ENCODE results near the gene FBXO28.
A peak's percentile ranks its signal among the peaks of the same experiment; 100 is the strongest.
"Not testable (repeated sequence)": the region's sequence is repeated elsewhere in the genome, so short reads cannot be mapped to it uniquely, and the experiment has no call there.

Gene FBXO28, protein sequence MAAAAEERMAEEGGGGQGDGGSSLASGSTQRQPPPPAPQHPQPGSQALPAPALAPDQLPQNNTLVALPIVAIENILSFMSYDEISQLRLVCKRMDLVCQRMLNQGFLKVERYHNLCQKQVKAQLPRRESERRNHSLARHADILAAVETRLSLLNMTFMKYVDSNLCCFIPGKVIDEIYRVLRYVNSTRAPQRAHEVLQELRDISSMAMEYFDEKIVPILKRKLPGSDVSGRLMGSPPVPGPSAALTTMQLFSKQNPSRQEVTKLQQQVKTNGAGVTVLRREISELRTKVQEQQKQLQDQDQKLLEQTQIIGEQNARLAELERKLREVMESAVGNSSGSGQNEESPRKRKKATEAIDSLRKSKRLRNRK

GRCh38 chr1:224113918-224114786 is at the start of gene FBXO28:
TSS of gene FBXO28 (plus strand) at chr1:224114111. CDS start at chr1:224114130, 19 bp downstream.
- intact Hi-C loops (cut with DNase I): loop anchor here (2.0 kb wide), 1 partner anchor 69 kb away; the partner anchor contains the start of gene DEGS1
- DNase-seq: peak; percentile 91 to 99 (median 98)

DNA sequence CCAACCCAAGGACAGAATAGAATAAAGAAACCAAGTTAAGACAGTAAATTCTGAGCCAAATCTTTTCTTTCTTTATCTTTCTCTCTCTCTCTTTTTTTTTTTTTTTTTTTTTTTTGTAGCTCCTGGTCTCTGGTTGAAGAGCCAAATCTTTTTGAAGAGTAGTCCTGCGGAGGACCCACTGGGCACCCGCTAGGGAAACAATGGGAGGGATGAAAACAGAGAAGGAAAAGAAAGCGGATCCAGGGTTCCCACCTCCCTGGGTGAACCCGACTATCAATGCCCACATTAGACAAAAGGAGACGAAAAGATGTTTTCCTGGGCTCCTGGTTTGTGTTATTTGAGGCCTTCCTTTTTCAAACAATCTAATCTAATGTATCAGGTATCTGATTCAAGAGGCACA is 49.8 kb upstream of the FBXO28 start:
- intact Hi-C loops (cut with DNase I): no loop called here
- no peak for DNase-seq

GRCh38 chr1:224065455-224065854 is 48.5 kb upstream of the FBXO28 start:
- no peak for DNase-seq
- intact Hi-C loops (cut with DNase I): no loop called here

DNA sequence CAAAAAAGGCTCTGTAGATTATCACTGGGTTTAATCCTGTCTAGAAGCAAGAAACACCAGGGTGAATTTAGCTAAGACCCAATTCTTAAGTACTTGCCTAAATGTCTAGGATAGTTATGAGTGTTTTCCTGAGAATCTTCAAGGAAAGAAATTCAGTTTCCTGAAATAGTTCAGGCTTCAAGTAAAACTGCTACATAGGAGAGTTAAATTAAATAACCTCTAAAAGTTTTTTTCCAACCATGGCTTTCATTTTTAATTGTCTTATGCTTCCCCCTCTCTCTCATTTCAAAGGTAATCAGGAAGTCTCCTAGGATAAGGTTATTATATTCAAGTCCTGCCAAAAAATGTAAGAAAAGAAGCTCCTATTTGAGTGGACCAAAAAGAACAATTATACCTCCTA is 46.7 kb upstream of the FBXO28 start:
- no peak for DNase-seq
- intact Hi-C loops (cut with DNase I): no loop called here

DNA sequence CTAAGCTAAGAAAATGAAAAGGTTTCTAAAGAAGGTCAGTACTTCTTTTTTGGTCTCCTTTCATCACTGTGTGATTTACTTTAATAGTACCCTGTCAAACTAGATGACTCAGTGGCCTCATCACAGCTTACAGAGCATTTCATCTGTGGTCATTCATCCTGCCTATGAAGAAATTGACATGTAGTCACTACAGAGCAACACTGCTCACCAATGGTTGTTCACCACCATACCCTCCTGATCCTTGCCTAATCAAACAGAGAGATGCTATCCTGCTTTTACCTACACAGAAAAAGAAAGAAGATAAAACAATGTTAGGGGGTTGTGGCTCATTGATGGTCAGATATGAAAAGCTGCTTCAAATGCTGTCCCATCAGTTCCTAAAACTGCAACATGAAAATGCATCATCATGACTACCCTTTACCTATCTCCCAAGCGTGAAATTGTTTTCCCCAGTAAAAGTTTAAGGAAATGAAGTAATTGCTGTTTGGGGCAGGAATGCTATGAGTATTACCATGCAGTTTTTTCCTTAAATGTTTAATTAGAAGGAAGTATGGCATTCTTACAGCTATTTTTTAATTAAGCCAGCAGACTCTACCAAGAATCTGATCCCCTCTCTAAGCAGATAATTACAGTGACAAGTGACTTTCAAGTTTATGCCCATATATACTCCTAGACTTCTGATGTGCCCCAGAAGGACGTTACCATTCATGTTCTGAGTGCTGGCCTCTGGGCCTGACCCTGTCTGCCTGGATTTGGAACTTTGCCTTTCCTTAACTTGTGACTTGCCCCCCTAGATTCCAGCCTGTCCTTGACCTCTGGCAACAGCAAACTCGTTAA is 46.1 kb upstream of the FBXO28 start:
- no peak for DNase-seq
- intact Hi-C loops (cut with DNase I): no loop called here

- no peak for DNase-seq
- intact Hi-C loops (cut with DNase I): no loop called here
Measured at GRCh38 chr1:224068458-224069072, 45.3 kb upstream of the FBXO28 start.

DNA sequence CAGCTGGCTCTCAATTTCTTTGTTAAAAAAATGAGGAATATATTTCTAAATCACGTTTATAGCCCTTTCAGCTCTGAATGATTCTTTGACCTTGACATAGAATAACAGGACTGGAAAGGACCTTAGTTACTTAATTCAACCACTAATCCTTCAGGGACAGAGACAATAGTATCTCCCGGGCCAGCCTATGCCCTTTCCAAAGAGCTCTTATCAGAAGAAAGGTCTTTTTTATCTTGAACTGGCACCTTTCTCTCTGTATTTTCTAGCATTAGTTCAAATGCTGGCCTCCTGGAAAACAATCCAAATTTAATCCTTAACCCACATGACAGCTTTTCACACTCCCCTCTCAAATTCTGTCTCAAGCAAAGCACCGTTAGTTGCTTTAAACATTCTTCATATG is 44.8 kb upstream of the FBXO28 start:
- no peak for DNase-seq
- intact Hi-C loops (cut with DNase I): no loop called here

GRCh38 chr1:224070521-224070920 is 43.4 kb upstream of the FBXO28 start:
- intact Hi-C loops (cut with DNase I): no loop called here
- no peak for DNase-seq

GRCh38 chr1:224076407-224076806 is 37.5 kb upstream of the FBXO28 start:
- intact Hi-C loops (cut with DNase I): no loop called here
- no peak for DNase-seq

DNA sequence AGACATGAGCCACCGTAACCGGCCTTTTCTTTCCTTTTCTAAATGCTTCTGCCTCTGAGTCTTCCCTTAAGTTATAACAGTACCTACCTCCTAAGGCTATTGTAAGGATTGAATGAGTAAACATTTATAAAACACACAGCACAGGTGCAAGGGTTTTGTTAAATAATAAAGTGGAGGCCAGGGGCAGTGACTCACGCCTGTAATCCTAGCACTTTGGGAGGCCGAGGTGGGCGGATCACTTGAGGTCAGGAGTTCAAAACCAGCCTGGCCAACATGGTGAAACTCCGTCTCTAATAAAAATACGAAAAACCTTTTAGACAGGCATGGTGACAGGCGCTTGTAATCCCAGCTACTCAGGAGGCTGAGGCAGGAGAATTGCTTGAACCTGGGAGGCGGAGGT is 34.3 kb upstream of the FBXO28 start:
- DNase-seq; intact Hi-C loops (cut with DNase I): not testable (repeated sequence)

GRCh38 chr1:224080115-224080774 is 33.7 kb upstream of the FBXO28 start:
- intact Hi-C loops (cut with DNase I): no loop called here
- peak in 7 of 42 donors; percentile 1 to 42 (median 12) for DNase-seq

DNA sequence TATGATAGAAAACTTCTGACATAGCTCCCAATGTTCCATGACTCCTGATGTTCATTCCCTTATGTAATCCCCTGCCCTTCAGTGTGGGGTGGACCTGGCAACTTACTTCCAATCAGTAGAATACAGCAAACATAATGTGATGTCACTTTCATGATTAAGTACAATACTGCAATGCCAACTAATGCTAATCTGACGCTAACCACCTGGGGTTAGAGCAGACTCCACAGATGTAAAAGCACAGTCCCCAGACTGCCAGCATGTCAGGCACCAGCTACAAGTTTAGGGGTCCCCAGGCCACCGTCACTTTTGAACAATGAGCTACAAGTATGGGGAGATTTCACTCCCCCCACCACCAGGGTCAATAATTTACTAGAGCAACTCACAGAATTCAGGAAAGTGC is 32.3 kb upstream of the FBXO28 start:
- DNase-seq: no peak
- intact Hi-C loops (cut with DNase I): no loop called here

DNA sequence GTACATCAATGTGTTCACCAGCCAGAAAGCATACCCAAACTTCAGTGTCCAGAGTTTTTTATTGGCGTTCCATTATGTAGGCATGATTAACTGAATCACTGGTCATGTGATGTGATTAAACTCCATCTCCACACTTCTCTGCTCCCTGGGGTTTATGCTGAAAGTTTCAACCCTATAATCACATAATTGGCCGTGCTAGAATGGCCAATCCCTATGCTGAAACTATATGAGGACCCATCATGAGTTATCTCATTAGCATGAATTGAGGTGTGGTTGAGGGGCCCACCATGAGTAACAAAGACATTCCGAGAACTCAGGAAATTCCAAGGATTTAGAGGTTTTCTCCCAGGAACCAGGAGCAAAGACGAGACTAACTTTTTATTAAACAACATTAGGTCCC is 31.8 kb upstream of the FBXO28 start:
- intact Hi-C loops (cut with DNase I): no loop called here
- no peak for DNase-seq

DNA sequence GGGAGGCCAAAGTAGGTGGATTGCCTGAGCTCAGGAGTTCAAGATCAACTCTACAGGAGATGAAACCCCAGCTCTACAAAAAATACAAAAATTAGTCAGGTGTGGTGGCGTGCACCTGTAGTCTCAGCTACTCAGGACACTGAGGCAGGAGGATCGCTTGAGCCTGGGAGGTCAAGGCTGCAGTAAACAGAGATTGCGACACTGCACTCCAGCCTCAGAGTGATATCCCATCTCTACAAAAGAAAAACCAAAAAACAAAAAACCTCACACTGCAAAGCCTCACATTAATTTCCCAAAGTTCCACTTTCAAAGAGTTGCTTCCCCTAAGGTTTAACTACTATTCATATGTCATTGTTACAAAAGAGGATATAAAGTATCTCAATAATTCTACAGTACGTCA is 29.0 kb upstream of the FBXO28 start:
- intact Hi-C loops (cut with DNase I): no loop called here
- no peak for DNase-seq

DNA sequence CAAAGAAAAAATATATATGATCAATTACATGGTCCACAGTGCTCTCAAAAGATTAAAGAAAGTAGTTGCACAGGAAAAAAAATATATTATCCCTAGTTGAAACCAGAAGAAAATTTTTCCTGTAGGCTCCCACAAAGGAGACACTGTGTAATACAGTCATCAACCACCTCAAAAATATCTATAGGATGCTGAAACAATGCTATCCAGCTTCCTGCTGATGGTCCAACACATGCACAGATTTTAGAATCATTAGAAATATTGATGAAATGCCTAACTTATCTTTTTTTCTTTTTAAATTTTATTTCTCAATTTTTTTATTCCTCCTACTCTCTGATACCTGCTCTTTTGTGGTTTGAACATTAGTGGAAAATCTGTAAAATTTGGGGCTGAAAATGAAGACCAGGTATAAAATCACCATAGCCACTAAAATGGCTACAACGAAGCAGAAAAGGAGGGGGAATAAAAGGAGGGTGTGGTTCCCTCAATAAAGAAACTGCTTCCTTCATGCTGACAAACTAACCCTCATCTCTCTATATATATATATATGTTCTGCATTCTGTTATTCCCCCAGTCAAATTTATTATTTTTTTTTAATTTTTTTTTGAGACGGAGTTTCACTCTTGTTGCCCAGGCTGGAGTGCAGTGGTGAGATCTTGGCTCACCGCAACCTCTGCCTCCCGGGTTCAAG is 28.3 kb upstream of the FBXO28 start:
- no peak for DNase-seq
- intact Hi-C loops (cut with DNase I): no loop called here

- intact Hi-C loops (cut with DNase I): no loop called here
- no peak for DNase-seq
Measured at GRCh38 chr1:224087286-224087794, 26.6 kb upstream of the FBXO28 start.

- intact Hi-C loops (cut with DNase I): no loop called here
Measured at GRCh38 chr1:224089583-224089982, 24.3 kb upstream of the FBXO28 start.

GRCh38 chr1:224090116-224090515 is 23.8 kb upstream of the FBXO28 start:
- intact Hi-C loops (cut with DNase I): no loop called here
- DNase-seq: no peak

More at GRCh38 chr1:224089583-224089982, 24.3 kb upstream of the FBXO28 start:
- no peak for DNase-seq

All from head of caudate nucleus (tissue), 42 donors.